GM19025 (cell line): ENCODE results near the gene TOLLIP.

Experiments
- ATAC-seq: cut with Tn5 transposase; IDR thresholded peaks from one replicate; pipeline ENCODE4 v1.9.1; 2021; ENCODE audit warnings: mild to moderate bottlenecking, low read depth, moderate library complexity; ENCODE audit not compliant: unreplicated experiment

The TOLLIP gene

DNA sequence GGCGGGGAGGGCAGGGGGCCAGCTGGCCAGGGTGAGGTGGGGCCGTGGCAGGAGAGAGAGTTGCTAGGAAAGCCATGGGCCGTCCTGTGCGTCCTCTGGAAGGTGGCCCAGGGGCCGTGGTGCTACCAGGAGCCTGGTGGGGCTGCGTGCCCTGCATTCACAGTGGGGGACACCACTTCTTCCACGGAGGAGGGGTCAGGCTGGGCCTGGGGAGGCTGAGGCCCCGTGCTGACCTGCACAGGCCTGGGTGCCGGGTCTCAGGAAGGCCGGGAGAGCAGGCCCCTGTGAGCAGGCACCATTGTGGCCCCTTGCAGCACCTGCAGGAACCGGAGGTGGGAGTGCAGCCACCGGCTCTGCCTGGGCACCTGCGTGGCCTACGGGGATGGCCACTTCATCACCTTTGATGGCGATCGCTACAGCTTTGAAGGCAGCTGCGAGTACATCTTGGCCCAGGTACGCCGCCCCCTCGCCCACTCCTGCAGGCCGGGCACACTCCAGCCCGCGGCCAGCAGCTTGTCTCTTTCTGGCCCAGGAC is 74.6 kb downstream of the TOLLIP start:
- no peak for ATAC-seq

DNA sequence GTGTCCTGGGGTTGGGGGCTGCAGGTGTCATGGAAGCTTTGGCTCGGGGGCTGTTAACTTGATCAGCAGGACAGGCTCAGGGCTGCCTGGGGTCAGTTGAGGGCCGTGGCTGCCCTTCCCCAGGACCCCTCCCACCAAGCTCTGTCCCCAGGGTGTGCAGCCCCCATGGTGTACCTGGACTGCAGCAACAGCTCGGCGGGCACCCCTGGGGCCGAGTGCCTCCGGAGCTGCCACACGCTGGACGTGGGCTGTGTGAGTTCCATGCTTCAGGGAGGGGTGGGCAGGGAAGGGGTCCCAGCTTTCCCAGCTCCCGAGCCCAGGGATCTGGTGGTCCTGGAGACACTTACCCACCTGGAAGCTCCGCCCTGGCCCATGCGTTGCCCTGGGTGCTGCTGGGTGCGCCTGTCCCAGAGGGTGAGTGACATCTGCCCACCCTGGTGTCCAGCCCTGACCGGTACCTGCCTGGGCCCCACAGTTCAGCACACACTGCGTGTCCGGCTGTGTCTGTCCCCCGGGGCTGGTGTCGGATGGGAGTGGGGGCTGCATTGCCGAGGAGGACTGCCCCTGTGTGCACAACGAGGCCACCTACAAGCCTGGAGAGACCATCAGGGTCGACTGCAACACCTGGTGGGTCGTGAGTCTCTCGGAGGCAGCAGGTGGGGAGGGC is 75.2 kb downstream of the TOLLIP start:
- no peak for ATAC-seq

DNA sequence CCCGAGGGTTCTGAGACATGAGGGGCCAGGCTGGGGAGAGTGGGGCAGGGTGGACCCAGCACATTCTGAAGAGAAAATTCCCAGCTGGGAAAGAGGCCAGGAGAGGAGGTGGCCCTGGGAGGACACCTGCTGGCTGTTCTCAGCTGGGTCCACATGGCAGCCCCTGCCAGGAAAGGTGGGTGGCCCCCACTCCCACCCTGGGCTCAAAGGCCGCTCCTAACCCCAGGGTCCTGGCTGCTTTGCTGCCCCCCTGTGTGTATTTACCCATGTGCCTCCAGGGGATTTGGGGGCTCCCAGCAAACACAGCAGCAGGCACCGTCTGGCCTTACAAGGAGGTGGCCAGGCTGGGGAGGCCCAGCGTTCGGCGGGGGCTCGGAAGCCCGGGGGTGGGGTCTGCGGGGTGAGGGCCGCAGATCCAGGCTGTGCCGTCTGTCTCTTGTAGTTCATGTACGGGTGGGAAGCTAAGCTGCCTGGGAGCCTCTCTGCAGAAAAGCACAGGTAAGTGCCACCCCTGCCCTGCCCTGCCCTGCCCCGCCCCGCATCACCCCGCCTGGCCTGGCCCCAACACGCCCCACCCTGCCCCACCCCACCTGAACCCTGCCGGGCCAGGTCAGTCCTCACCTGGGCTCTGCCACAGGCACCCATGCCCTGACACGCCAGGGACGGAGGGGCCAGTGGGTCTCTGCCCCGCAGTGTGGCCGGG is 75.9 kb downstream of the TOLLIP start:
- ATAC-seq = no peak

DNA sequence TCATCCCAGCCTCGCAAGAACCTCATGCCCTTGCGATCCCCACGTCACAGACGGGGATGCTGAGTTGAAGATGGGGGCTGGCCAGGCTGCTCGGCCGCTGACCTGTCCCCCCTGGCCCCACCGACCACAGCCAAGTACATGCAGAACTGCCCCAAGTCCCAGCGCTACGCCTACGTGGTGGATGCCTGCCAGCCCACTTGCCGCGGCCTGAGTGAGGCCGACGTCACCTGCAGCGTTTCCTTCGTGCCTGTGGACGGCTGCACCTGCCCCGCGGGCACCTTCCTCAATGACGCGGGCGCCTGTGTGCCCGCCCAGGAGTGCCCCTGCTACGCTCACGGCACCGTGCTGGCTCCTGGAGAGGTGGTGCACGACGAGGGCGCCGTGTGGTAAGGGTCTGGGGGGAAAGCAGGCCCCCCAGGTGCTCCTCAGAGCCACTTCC is 76.5 kb downstream of the TOLLIP start:
- no peak for ATAC-seq

DNA sequence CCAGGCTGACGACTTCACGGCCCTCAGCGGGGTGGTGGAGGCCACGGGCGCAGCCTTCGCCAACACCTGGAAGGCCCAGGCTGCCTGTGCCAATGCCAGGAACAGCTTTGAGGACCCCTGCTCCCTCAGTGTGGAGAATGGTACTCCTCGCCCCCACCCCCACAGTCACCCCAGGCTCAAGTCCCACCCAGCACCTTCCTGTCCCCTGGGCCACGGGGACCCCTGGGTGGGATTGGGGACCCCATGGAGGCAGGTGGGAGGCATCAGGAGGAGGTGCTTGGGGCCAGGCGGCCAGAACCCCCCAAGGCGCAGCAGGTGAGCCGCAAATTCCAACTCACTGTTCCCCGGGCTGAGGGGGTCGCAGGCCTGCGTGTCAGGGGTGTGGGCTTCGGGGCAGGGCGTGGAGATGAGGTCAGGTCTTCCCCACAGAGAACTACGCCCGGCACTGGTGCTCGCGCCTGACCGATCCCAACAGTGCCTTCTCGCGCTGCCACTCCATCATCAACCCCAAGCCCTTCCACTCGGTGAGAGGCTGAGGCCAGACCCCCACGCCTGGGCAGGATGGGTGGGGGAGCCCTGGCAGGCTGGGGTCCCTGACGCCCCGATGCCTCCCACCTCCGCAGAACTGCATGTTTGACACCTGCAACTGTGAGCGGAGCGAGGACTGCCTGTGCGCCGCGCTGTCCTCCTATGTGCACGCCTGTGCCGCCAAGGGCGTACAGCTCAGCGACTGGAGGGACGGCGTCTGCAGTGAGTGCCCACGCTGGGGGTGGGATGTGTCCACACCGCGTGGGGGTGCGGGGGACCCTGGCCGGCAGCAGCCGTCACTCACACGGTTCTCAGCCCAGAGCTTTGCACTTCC is 77.2 kb downstream of the TOLLIP start:
- ATAC-seq = no peak

DNA sequence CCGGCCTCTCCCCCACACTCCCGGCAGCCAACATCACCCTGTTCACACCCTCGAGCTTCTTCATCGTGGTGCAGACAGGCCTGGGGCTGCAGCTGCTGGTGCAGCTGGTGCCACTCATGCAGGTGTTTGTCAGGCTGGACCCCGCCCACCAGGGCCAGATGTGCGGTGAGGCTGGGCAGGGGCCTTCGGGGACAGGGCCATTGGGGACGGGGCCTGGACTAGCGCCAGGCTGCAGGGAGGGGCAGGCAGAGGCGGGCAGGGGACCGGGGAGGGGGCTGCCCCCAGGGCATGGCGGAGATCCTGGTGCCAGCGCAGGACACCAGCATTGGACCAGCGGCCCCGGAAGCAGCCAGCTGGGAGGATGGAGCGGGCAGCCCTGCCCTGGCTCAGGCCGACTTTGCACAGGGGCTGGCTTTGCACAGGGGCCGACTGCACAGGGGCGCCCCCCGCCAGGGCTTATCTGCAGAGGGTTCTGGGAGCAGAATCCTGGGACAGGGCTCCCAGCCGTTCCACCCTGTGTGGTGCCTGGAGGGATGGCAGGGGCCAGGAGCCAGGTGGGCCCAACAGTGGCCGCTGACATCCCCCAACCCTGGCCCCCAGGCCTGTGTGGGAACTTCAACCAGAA is 77.9 kb downstream of the TOLLIP start:
- no peak for ATAC-seq

DNA sequence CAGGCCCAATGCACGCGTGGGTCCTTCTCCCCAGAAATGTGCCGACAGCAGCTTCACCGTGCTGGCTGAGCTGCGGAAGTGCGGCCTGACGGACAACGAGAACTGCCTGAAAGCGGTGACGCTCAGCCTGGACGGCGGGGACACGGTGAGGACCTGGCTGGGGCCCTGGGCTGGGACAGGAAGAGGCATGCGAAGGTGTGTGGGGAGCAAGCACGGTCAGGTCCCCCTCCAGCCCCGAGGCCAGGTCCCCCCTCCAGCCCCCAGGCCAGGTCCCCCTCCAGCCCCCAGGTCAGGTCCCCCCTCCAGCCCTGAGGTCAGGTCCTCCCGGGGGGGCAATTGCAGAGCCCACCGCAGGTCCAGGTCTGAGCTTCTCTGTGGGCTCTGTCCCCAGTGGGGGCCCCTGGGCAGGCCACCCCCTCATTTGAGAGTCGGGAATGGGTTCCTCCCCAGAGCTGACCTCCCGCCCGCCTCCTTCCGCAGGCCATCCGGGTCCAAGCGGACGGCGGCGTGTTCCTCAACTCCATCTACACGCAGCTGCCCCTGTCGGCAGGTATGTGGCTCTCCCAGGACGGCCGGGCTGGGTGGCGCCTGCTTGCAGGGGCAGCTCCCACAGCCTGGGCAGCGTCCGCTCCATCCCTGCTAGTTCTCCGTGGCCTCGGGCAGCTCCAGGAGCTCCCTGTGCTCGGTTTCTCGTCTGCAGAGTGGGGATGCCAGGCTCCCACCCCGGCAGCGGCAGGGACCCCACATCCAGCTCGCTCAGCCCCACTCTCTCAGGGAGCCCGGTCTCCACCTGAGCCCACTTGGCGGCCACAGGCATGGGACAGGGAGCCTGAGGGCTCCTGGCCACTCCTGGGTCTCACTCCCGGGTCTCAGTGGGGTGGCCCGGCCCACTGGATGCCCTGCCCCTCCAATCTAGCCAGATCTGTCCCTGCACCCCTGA is 78.7 kb downstream of the TOLLIP start:
- no peak for ATAC-seq

DNA sequence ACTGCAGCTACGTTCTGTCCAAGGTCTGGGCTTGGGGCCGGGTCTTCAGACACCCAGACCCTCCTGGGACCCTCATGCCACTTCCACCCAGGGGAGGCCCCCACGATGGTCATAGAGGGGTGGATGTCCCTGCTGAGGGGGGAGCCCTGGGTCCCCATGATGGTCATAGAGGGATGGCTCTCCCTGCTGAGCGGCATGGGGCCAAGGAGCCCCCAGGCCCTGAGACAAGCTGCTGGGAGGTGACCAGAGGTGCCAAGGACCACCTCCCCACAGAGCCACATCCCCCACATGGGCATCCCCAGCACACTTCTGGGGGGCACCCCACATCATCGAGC is 79.3 kb downstream of the TOLLIP start:
- no peak for ATAC-seq

DNA sequence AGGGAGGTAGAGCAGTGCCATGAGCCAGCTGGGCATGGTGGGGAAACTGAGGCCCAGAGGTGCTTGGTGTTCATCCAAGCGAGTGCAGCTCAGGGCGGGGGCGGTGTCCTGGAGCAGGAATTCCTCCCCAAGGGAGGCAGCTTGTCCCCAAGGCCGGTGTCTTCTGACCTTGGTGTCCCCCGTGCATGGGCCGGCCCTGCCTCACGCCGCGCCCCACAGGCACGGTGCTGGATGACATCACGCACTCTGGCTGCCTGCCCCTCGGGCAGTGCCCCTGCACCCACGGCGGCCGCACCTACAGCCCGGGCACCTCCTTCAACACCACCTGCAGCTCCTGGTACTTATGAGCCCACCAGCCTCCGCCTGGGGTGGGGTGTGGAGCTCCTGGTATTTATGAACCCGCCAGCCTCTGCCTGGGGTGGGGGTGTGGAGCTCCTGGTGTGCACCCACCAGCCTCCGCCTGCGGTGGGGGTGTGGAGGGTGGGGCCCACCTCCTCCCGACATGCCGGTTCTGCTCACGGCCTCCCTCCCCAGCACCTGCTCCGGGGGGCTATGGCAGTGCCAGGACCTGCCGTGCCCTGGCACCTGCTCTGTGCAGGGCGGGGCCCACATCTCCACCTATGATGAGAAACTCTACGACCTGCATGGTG is 79.8 kb downstream of the TOLLIP start:
- no peak for ATAC-seq

DNA sequence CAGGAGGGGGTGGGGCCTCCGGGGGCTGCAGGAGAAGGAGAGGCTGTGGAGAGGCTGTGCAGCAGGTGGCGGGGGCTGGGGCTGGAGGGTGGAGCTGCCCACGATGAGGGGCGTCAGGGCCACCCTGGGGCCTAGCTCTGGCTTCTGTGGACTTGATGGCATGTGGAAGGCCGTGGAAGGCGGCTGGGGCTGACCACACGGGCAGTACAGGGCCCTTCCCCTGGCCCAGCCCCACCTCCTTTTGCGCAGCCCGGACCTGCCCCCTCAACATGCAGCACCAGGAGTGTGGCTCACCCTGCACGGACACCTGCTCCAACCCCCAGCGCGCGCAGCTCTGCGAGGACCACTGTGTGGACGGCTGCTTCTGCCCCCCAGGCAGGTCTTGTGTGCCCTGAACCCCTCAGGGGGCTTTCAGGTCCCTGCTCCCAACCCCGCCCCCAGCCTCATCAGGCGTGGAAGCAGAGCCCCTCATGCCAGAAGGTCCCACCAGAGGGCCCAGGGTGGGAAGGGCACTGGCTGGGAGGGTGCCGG is 80.4 kb downstream of the TOLLIP start:
- ATAC-seq = no peak

DNA sequence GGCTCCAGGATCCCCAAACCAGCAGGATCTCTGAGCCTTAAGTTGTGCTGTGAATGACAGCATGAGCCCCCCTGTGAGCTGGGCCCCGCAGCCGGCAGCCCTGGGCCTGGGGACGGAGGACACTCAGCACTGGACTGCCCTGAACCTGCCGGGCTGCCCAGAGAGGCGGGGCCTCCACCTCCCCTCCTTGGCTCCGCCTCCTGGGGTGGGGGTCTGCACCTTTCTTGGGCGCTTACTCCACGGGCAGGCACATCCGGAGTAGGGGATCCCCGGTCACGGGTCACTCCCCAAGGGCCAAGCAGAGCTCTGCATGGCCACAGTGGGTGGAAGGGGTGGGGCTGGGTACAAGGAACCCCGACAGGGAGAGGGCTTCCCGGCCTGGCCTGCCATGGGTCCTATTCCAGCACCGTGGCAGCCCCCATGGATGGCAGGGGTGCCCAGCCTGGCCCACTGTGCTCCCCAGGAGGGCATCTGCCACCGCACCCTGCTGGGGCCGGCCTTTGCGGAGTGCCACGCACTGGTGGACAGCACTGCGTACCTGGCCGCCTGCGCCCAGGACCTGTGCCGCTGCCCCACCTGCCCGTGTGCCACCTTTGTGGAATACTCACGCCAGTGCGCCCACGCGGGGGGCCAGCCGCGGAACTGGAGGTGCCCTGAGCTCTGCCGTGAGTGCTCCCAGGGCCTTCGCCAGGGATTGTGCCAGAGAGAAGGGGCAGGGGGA is 81.2 kb downstream of the TOLLIP start:
- no peak for ATAC-seq

DNA sequence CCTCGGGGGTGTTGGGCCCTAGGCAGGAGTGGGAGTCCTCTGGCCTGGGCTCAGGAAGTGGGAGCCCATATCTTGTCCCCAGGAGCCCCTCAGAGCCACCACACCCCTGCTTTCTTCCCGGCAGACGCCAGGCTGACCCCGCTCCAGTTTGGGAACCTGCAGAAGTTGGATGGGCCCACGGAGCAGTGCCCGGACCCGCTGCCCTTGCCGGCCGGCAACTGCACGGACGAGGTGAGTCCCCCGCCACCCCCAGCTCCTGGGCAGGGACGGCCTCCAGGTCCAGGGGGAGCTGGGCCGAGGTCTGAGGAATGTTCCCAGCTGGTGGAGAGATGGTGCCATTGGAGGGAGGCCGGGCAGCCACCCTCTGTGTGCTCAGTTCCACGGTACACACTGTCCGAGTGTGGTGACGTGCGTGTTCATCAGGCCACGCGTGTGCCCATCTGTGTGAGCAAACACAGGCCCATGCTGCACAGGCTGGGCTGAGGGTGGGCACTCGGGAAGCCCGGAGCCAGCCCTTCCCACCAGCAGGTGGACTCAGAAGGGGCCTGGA is 81.8 kb downstream of the TOLLIP start:
- no peak for ATAC-seq

DNA sequence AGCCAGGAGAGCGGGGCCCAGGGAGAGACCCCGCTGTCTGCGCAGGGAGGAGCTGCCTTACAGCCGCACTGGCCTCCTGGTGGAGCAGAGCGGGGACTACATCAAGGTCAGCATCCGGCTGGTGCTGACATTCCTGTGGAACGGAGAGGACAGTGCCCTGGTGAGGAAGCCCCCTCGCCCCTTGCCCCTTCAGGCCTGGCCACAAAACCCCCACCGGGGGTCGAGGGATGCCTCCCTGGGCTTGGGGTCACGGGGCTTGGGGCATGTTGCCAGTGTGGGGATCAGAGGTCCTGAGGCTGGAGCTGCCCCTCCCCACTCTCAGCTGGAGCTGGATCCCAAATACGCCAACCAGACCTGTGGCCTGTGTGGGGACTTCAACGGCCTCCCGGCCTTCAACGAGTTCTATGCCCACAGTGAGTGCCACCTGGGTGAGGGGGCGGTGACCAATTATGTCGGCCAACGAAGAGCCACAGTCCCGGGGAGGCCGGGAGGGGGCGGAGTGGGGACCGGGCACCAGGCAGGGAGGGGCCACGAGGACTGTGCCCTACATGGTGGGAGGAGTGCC is 82.4 kb downstream of the TOLLIP start:
- no peak for ATAC-seq

DNA sequence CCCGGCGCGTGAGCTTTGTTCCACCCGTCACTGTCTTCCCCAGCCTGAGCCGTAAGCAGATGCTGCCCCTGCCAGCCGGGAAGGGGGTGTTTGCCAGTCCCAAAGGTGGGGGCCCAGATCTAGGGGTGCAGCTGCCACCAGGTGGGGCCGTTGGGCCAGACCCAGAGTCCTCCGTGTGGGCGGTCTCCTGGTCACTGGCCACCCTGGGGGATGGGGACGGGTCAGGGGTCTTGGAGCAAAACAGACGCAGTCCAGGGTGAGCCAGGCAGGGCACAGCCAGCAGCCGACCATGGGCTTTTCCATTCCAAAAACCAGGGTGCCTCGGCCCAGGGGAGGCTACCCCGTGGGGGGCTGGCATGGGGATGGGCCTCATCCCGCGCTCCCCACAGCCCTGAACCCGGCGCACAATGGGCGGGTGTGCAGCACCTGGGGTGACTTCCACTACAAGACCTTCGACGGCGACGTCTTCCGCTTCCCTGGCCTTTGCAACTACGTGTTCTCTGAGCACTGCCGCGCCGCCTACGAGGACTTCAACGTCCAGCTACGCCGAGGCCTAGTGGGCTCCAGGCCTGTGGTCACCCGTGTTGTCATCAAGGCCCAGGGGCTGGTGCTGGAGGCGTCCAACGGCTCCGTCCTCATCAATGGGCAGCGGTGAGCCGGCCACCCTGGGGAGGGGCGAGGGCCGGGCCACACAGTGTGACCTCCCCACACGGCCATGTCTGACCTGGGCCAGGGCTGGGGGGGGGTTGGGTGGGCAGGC is 83.0 kb downstream of the TOLLIP start:
- no peak for ATAC-seq

DNA sequence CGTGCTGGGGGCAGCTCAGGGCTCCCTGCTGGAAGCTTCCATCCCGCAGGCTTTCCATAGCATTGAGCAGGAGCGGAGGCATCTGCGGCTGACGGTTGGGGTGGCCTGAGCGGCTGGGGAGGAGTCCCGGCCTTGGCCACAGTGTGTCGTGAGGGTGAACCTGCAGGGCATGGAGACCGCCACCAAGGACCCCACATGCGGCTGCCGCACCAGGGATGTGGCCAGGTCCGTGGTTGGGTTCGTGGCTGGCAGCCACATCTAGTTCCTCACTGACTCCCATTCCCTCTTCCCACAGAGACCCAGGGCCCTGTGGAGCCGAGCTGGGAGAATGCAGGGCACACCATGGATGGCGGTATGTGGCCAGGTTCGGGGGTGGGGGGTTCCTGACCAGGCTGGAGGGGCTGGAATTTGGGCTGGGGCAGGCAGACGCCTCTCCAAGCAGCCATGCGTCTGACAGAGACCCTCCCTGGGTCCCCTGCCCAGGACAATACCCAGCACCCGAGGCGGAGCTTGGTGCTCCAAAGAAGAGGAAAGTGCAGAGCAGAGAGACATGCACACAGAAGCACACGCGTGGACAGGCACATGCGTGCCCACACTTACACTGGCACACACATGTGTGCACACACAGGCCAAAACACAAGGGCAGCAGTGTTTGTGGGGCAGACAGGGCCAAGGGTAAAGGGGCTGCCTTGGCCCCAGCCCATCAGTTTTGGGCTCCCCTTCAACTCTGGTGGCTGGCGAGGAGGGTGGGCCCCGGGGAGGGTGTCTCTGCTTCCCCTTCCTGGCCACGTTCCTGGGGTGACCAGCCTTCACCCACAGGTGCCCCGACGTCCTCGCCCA is 83.8 kb downstream of the TOLLIP start:
- ATAC-seq = no peak
